AG10803 (cell line): ENCODE measurements around the gene FAM221A.

Source experiments
- DNase-seq: peaks from one replicate; pipeline ENCODE4 v3.0.0; 2010; ENCODE audit warnings: low read depth
- H3K4me3 ChIP-seq: 2 replicates; pipeline ENCODE4 v1.5.1; 2011; ENCODE audit warnings: mild to moderate bottlenecking, low read length, control low read depth
- CTCF ChIP-seq: conservative IDR thresholded peaks from 2 replicates; pipeline ENCODE4 v1.5.1; 2011; ENCODE audit warnings: mild to moderate bottlenecking, low read length, control low read depth, inconsistent platforms

Gene FAM221A

GRCh38 chr7:23700046-23700445 lies 20.0 kb downstream of the FAM221A start:
- no peak for DNase-seq
- no peak overlapping the region for H3K4me3 ChIP-seq
- no peak for TF ChIP-seq CTCF

GRCh38 chr7:23709081-23709750 lies 29.2 kb downstream of the FAM221A start:
- no peak overlapping the region for H3K4me3 ChIP-seq
- no peak for DNase-seq
- TF ChIP-seq CTCF, result no peak

GRCh38 chr7:23710000-23710399 lies 30.0 kb downstream of the FAM221A start, which contains the start of gene STK31:
STK31 (plus strand) TSS chr7:23710219; CDS start chr7:23710286, 67 bp downstream.
- H3K4me3 ChIP-seq, result no peak within 1 kb of the TSS
- DNase-seq, result no peak
- no peak for TF ChIP-seq CTCF

GRCh38 chr7:23712368-23713284 lies 32.6 kb downstream of the FAM221A start:
- peak; percentile 64 for TF ChIP-seq CTCF
- no peak overlapping the region for H3K4me3 ChIP-seq
- peak; percentile 69 for DNase-seq

GRCh38 chr7:23713285-23714149 lies 33.5 kb downstream of the FAM221A start:
- TF ChIP-seq CTCF, result no peak
- peak; percentile 88 for DNase-seq
- no peak overlapping the region for H3K4me3 ChIP-seq

- DNase-seq, result no peak
- H3K4me3 ChIP-seq, result no peak overlapping the region
- TF ChIP-seq CTCF, result no peak
Measured at GRCh38 chr7:23714150-23714464, 34.1 kb downstream of the FAM221A start.
